Tibial artery (tissue), 4 donors: ENCODE results near the gene DMD.

ENCODE experiments used
- DNase-seq, 2 donors: peaks; one replicate each; pipeline ENCODE4 v3.0.0-alpha.2; 2019
- H3K27ac ChIP-seq, 2 donors: fragments of 200-600 bp; sonication (generic) in 1 of 2; 1 replicate in 1 of 2; 2 replicates in 1 of 2; pipeline ENCODE4 v1.5.1; 2018 to 2019; ENCODE audit warnings: mild to moderate bottlenecking in 1 of 2
- H3K27me3 ChIP-seq, 2 donors: fragments of 200-600 bp; sonication (generic) in 1 of 2; one replicate each; pipeline versions ENCODE4 v1.5.1 to v1.6.0; 2016 to 2019
- H3K36me3 ChIP-seq, 3 donors: fragments of 200-600 bp; sonication (generic) in 2 of 3; one replicate each; pipeline ENCODE4 v1.5.1; 2016 to 2019; ENCODE audit warnings: mild to moderate bottlenecking in 2 of 3
- H3K4me1 ChIP-seq, 4 donors: fragments of 200-600 bp; sonication (generic) in 2 of 4; 1 replicate in 3 of 4; 2 replicates in 1 of 4; pipeline ENCODE4 v1.5.1; 2016 to 2019
- H3K4me3 ChIP-seq, 2 donors: fragments of 200-600 bp; sonication (generic) in 1 of 2; 1 replicate in 1 of 2; 2 replicates in 1 of 2; pipeline ENCODE4 v1.5.1; 2018 to 2019; ENCODE audit warnings: mild to moderate bottlenecking in 2 of 2
- H3K9me3 ChIP-seq, 3 donors: fragments of 200-600 bp; sonication (generic) in 1 of 3; one replicate each; pipeline ENCODE4 v1.5.1; 2016 to 2019
- intact Hi-C: fragments of 100-400 bp; cut with DNase I; formaldehyde crosslinking; loops from one replicate; pipeline ENCODE4 v1.15.0; 2023; ENCODE audit warnings: low total_unique reads
- TF ChIP-seq, protein P1 (sequence below), 2 experiments: fragments of 200-600 bp in 1 of 2; fragments of 450-650 bp in 1 of 2; IDR thresholded peaks; one replicate each; pipeline ENCODE4 v1.5.1; 2017 to 2019; ENCODE audit warnings: antibody characterized with exemption in 2 of 2, mild to moderate bottlenecking in 1 of 2, moderate library complexity in 1 of 2

The DMD gene

DNA sequence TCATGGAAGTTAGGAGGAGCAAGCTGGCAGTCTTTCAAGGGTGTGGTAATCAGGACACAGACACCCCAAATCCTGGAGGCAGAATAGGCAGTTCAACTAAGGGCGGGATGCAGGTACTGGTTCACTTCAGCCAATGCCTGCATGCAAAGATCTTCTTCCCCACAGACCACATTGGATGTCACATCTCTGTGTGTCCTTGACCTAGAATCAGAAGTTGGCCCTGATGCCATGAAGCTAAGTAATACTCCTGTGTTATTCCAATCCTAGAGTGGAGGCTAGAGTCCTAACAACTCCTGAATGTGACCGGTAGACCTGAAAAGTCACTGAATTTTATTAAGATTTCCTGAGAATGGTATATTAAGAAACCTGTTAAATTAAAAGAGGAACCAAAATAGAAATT is 165.5 kb downstream of the DMD start:
- Histone ChIP-seq H3K27ac (no peak overlapping the region), H3K9me3 (peaks cover 0 to 3% (median 0%) of the 10 kb centered on the region in 3 donors), H3K27me3 (no peaks in the 10 kb centered on the region), H3K4me1 (peaks cover 0 to 4% (median 2%) of the 10 kb centered on the region in 4 donors), H3K36me3 (no peaks in the 10 kb centered on the region), H3K4me3 (no peak overlapping the region)
- no peak for DNase-seq
- intact Hi-C loops: no loop called here
- TF ChIP-seq, protein P1, sequence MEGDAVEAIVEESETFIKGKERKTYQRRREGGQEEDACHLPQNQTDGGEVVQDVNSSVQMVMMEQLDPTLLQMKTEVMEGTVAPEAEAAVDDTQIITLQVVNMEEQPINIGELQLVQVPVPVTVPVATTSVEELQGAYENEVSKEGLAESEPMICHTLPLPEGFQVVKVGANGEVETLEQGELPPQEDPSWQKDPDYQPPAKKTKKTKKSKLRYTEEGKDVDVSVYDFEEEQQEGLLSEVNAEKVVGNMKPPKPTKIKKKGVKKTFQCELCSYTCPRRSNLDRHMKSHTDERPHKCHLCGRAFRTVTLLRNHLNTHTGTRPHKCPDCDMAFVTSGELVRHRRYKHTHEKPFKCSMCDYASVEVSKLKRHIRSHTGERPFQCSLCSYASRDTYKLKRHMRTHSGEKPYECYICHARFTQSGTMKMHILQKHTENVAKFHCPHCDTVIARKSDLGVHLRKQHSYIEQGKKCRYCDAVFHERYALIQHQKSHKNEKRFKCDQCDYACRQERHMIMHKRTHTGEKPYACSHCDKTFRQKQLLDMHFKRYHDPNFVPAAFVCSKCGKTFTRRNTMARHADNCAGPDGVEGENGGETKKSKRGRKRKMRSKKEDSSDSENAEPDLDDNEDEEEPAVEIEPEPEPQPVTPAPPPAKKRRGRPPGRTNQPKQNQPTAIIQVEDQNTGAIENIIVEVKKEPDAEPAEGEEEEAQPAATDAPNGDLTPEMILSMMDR (IDR thresholded peaks at IDR 0.05): no peak

DNA sequence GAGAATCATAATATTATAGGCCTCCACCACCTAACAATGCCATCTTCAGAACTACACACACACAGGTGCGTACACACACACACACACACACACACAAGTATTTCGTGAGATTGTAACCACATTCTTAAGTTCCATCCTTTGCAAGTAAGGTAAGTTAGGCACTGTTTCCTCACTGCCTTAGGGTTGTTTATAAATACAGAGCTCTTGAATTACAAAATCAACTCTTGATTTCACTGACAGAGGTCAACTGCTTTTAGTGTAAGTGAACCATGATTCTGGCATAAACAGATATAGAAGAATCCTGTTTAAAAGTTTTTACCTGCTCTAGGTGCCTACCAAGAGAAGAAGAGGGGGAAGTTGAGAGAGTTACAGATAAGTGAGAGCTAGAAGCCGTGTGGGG is 166.1 kb downstream of the DMD start:
- TF ChIP-seq, protein P1 (IDR thresholded peaks at IDR 0.05): no peak
- Histone ChIP-seq H3K9me3 (peaks cover 0 to 3% (median 0%) of the 10 kb centered on the region in 3 donors), H3K36me3 (no peaks in the 10 kb centered on the region), H3K27me3 (no peaks in the 10 kb centered on the region), H3K27ac (no peak overlapping the region), H3K4me3 (no peak overlapping the region), H3K4me1 (peaks cover 0 to 3% (median 0%) of the 10 kb centered on the region in 4 donors)
- no peak for DNase-seq
- intact Hi-C loops: no loop called here

DNA sequence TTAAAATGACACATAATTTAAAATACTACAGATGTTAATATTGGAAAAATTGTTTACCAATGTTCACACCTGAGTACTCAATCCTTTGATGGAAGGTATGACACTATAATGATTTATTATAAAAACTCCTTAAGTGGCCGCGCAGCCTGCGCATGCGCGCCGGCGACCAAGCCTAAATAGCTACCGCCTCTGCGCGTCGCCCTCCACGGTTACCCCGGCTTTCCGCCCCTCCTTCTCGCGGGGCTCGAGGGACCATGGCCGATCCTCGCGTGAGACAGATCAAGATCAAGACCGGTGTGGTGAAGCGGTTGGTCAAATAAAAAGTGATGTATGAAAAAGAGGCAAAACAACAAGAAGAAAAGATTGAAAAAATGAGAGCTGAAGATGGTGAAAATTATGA is 170.2 kb downstream of the DMD start:
- H3K36me3 ChIP-seq: no peaks in the 10 kb centered on the region
- H3K9me3 ChIP-seq: peaks cover 0 to 3% (median 0%) of the 10 kb centered on the region in 3 donors
- TF ChIP-seq, protein P1 (IDR thresholded peaks at IDR 0.05): no peak
- H3K27me3 ChIP-seq: no peaks in the 10 kb centered on the region
- no peak for DNase-seq
- H3K27ac ChIP-seq: no peak overlapping the region
- intact Hi-C loops: no loop called here
- peaks cover 0 to 3% (median under 1%) of the 10 kb centered on the region in 4 donors for H3K4me1 ChIP-seq
- H3K4me3 ChIP-seq: no peak overlapping the region

DNA sequence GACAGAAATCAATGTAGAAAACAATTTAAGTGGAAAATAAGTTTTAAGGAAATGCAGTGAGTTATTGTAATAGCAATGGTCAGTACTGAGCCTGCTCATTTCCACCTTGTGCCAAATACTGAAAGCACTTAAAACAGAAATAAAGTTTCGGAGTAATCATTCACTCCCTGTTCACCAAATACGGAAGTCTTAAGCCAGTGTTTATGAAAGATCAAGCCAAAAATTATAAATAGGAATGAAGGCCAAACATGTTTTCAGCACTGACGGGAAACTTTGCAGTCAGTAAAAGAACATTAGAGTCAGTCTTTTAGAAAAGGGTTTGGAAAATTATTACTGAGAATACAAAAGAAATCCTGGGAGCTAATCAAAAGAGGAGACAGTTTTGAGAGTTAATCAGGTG is 178.6 kb downstream of the DMD start:
- no peaks in the 10 kb centered on the region for H3K36me3 ChIP-seq
- peak overlapping the region; percentile 76 to 78 for H3K27ac ChIP-seq
- no peaks in the 10 kb centered on the region for H3K27me3 ChIP-seq
- DNase-seq: no peak
- intact Hi-C loops: no loop called here
- TF ChIP-seq, protein P1 (IDR thresholded peaks at IDR 0.05): no peak
- peak overlapping the region in 1 of 2 donors; percentile 14 for H3K4me3 ChIP-seq
- no peaks in the 10 kb centered on the region for H3K9me3 ChIP-seq
- H3K4me1 ChIP-seq: peaks cover 0 to 35% (median 0%) of the 10 kb centered on the region in 4 donors

DNA sequence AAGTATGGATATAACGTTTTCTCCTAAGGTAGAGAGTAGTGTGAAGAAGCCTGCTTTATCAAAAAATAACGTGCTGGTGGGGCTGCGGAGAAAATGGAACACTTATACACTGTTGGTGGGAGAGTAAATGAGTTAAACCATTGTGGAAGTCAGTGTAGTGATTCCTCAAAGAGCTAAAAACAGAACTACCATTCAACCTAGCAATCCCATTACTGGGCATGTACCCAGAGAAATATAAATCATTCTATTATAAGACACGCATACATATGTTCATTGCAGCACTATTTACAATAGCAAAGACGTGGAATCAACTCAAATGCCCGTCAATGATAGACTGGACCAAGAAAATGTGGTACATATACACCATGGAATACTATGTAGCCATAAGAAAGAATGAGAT is 196.4 kb downstream of the DMD start:
- intact Hi-C loops: no loop called here
- Histone ChIP-seq H3K36me3 (no peaks in the 10 kb centered on the region), H3K4me1 (no peaks in the 10 kb centered on the region), H3K4me3 (no peak overlapping the region), H3K27ac (no peak overlapping the region), H3K9me3 (no peaks in the 10 kb centered on the region), H3K27me3 (no peaks in the 10 kb centered on the region)
- TF ChIP-seq, protein P1 (IDR thresholded peaks at IDR 0.05): no peak
- DNase-seq: no peak

DNA sequence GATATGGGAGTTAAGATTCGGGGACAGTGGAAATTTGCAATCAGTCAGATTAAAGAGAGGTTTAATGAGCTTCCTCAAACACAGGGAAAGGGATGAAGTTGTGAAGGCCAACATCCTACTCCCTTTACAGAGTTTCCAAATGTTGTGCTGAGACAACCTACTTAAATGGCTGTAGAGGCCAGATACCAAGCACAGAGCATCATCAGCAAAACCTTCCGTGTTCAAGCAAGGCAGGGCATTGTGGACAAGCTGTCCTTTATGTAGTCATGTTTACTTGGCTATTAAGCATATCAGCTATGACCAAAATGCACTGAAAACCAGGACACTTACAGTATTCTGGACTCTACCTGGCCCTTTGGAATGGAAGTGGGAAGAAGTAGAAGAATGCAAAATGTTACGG is 197.3 kb downstream of the DMD start:
- no peak for DNase-seq
- H3K27ac ChIP-seq: no peak overlapping the region
- intact Hi-C loops: no loop called here
- TF ChIP-seq, protein P1 (IDR thresholded peaks at IDR 0.05): no peak
- no peaks in the 10 kb centered on the region for H3K27me3 ChIP-seq
- H3K9me3 ChIP-seq: no peaks in the 10 kb centered on the region
- H3K36me3 ChIP-seq: no peaks in the 10 kb centered on the region
- no peaks in the 10 kb centered on the region for H3K4me1 ChIP-seq
- no peak overlapping the region for H3K4me3 ChIP-seq
